Retinal pigment epithelial cell (primary cell): Measurements from ENCODE around the gene C22orf31.
A peak's percentile ranks its signal among the peaks of the same experiment; 100 is the strongest.

Experiments
- DNase-seq: peaks from one replicate; pipeline ENCODE4 v3.0.0-alpha.2; 2010; ENCODE audit warnings: low read depth
- H3K4me3 ChIP-seq: 2 replicates; pipeline ENCODE4 v1.5.1; 2011; ENCODE audit warnings: mild to moderate bottlenecking, low read length, control low read depth, moderate library complexity
- CTCF ChIP-seq: conservative IDR thresholded peaks from 2 replicates; pipeline ENCODE4 v1.5.1; 2011; ENCODE audit warnings: low read depth, low read length, control low read depth, inconsistent platforms

Gene C22orf31

GRCh38 chr22:29073618-29074275, 12.1 kb upstream of the C22orf31 start:
- TF ChIP-seq CTCF = no peak
- no peak for DNase-seq
- peak overlapping the region; percentile 56 for H3K4me3 ChIP-seq

GRCh38 chr22:29072979-29073617, 11.5 kb upstream of the C22orf31 start, which contains the start of gene KREMEN1:
Gene KREMEN1 (plus strand): TSS chr22:29073035. CDS start chr22:29073131, 96 bp downstream.
- TF ChIP-seq CTCF = no peak
- DNase-seq = no peak

GRCh38 chr22:29072193-29072978, 10.8 kb upstream of the C22orf31 start:
- DNase-seq = no peak
- TF ChIP-seq CTCF = no peak

More at GRCh38 chr22:29072979-29073617, 11.5 kb upstream of the C22orf31 start, which contains the start of gene KREMEN1:
- peak within 1 kb of the TSS; percentile 56 for H3K4me3 ChIP-seq

GRCh38 chr22:29071261-29072045, 9.8 kb upstream of the C22orf31 start:
- no peak for TF ChIP-seq CTCF
- H3K4me3 ChIP-seq = peak overlapping the region; percentile 12
- no peak for DNase-seq

More at GRCh38 chr22:29072193-29072978, 10.8 kb upstream of the C22orf31 start:
- peak overlapping the region; percentile 52 for H3K4me3 ChIP-seq

- H3K4me3 ChIP-seq = no peak overlapping the region
- TF ChIP-seq CTCF = no peak
- DNase-seq = no peak
Measured at GRCh38 chr22:29070490-29070889, 8.9 kb upstream of the C22orf31 start.

GRCh38 chr22:29069463-29069862, 7.8 kb upstream of the C22orf31 start:
- DNase-seq = no peak
- TF ChIP-seq CTCF = no peak
- no peak overlapping the region for H3K4me3 ChIP-seq
